HG02870 (cell line): ENCODE measurements around the gene EPB41L4B.
"Not testable (repeated sequence)": the region's sequence is repeated elsewhere in the genome, so short reads cannot be mapped to it uniquely, and the experiment has no call there.

Experiments used
- ATAC-seq: cut with Tn5 transposase; IDR thresholded peaks from one replicate; pipeline ENCODE4 v1.9.1; 2021; ENCODE audit warnings: mild to moderate bottlenecking, moderate library complexity; ENCODE audit not compliant: unreplicated experiment

EPB41L4B gene

GRCh38 chr9:109247228-109247627 is 73.6 kb downstream of the EPB41L4B start:
- no peak for ATAC-seq

GRCh38 chr9:109246533-109246932 is 74.3 kb downstream of the EPB41L4B start:
- ATAC-seq: no peak

GRCh38 chr9:109245310-109245897 is 75.5 kb downstream of the EPB41L4B start:
- ATAC-seq: no peak

GRCh38 chr9:109244179-109245132 is 76.4 kb downstream of the EPB41L4B start:
- ATAC-seq: peak; percentile 80

- no peak for ATAC-seq
Observed at GRCh38 chr9:109242741-109243140, 78.1 kb downstream of the EPB41L4B start.

GRCh38 chr9:109242014-109242413 is 78.8 kb downstream of the EPB41L4B start:
- ATAC-seq: no peak

- no peak for ATAC-seq
Observed at GRCh38 chr9:109241207-109241606, 79.7 kb downstream of the EPB41L4B start.

GRCh38 chr9:109239240-109239639 is 81.6 kb downstream of the EPB41L4B start:
- ATAC-seq: no peak

- no peak for ATAC-seq
Observed at GRCh38 chr9:109238655-109239054, 82.2 kb downstream of the EPB41L4B start.

GRCh38 chr9:109238125-109238524 is 82.7 kb downstream of the EPB41L4B start:
- ATAC-seq: peak; percentile 75

GRCh38 chr9:109232449-109233237 is 88.2 kb downstream of the EPB41L4B start:
- no peak for ATAC-seq

GRCh38 chr9:109231593-109231992 is 89.3 kb downstream of the EPB41L4B start:
- ATAC-seq: no peak

- ATAC-seq: no peak
Observed at GRCh38 chr9:109230277-109230676, 90.6 kb downstream of the EPB41L4B start.

GRCh38 chr9:109229682-109230081 is 91.2 kb downstream of the EPB41L4B start:
- ATAC-seq: no peak

GRCh38 chr9:109228093-109228642 is 92.7 kb downstream of the EPB41L4B start:
- no peak for ATAC-seq

- ATAC-seq: no peak
Observed at GRCh38 chr9:109225629-109226028, 95.2 kb downstream of the EPB41L4B start.

GRCh38 chr9:109224751-109225150 is 96.1 kb downstream of the EPB41L4B start:
- ATAC-seq: no peak

GRCh38 chr9:109218242-109218641 is 102.6 kb downstream of the EPB41L4B start:
- ATAC-seq: not testable (repeated sequence)

GRCh38 chr9:109214414-109214813 is 106.4 kb downstream of the EPB41L4B start:
- no peak for ATAC-seq

GRCh38 chr9:109213285-109214121 is 107.4 kb downstream of the EPB41L4B start:
- ATAC-seq: no peak
